ENCODE measurements around the gene CLEC18B.
"Not testable (repeated sequence)": the region's sequence is repeated elsewhere in the genome, so short reads cannot be mapped to it uniquely, and the experiment has no call there.

Gene CLEC18B

DNA sequence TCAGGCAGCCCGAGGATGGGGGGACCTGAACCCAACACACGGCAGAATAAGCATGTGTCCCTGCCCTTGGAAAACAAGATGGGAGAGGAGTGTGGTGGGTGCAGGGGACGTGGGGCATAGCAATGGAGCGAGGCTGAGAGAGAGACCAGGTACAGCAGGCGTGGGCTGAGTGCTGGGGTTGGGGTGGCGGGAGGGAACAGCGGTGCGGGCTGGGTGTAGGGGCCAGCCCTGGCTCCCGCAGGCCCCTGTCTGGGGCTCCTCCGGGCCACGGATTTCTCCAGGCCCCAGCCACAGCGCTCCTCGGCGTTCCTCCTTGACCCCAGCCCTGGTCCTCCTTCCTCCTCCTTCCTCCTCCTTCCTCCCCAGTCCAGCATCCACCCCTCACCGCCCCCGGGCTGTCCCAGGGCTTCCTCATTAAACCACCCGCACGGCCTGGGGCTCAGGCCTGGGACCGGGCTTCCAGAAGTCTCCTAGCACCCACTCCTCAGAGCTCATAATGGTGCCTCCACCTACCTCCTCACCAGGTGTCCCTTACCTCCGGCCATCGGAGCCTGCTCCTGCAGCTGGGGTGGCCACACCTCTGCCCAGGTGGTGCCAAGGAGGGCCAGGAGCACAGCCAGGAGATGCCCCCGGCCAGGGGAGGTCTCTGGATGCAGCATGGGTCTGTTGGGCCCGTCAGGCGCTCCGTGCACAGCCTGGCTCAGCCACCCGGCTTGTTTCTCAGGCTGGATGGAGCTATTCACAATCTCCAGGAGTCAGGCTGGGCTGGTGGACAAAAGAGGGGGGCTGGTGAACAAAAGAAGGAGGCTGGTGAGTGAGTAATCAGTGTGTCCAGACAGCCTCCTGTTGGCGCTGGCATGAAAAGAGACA, at the start of gene CLEC18B:
Gene CLEC18B, minus strand, starts transcription at position 867 of the 870 bp plus-strand sequence. Its CDS starts 208 bp downstream, at position 659.
- not testable (repeated sequence) for H3K27ac ChIP-seq

DNA sequence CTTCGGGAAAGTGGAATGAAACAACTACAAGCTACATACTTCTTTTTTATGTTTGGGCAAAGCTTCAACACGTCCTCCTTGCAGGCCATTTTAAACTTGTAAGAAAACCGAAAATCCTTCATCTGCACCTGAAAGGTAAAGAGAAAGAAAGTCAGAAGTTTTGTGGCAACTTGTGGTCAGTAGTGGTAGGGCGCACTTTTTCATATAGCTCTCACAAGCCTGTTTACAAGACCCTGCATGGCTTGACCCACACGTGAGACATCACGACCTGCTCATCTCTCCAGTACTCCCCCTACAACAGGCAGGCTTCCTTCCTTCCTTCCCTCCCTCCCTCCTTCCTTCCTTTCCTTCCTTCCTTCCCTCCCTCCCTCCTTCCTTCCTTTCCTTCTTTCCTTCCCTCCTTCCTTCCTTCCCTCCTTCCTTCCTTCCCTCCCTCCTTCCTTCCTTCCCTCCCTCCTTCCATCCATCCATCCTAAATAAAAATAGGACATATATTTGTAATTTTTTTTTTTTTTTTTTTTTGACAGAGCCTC, 48.7 kb upstream of the CLEC18B start:
- H3K27ac ChIP-seq, result no peak overlapping the region
- TF ChIP-seq, protein P1, sequence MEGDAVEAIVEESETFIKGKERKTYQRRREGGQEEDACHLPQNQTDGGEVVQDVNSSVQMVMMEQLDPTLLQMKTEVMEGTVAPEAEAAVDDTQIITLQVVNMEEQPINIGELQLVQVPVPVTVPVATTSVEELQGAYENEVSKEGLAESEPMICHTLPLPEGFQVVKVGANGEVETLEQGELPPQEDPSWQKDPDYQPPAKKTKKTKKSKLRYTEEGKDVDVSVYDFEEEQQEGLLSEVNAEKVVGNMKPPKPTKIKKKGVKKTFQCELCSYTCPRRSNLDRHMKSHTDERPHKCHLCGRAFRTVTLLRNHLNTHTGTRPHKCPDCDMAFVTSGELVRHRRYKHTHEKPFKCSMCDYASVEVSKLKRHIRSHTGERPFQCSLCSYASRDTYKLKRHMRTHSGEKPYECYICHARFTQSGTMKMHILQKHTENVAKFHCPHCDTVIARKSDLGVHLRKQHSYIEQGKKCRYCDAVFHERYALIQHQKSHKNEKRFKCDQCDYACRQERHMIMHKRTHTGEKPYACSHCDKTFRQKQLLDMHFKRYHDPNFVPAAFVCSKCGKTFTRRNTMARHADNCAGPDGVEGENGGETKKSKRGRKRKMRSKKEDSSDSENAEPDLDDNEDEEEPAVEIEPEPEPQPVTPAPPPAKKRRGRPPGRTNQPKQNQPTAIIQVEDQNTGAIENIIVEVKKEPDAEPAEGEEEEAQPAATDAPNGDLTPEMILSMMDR (conservative IDR thresholded peaks at IDR 0.05), result no peak
- no peak for TF ChIP-seq ZFX (IDR thresholded peaks at IDR 0.05)

DNA sequence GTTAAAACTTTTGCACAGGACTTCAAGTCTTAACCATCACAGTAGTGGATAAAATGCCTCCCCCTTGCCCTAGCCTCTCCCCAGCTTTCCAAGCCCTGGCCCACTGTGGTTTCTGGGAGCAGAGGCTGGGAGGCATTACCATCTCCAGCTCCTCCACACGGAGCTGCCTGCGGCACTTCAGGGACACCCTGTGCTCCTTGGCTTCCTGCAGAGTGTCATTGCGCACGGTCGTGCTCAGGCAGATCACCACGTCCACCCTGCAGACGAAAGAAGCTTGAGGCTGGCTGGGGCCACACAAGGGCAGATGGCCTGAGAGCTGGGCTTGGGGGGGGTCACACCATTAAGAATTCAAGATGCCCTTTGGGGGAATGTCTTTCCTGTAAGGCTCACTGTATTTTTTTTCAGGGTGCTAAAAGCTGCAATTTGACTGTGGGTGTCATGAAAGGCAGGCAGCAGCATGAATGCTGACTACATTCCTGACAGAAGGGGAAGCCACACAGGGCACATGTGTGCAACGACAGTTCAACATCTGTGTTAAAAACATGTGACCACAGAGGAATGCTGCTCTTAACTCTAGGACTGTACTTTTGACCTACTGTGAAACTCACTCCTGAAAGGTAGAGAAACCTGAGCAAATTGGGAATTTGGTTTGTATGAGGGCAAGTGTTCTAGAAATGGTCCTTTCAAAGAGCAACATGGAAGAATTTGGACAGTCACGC, 47.7 kb upstream of the CLEC18B start:
- H3K27ac ChIP-seq, result no peak overlapping the region

DNA sequence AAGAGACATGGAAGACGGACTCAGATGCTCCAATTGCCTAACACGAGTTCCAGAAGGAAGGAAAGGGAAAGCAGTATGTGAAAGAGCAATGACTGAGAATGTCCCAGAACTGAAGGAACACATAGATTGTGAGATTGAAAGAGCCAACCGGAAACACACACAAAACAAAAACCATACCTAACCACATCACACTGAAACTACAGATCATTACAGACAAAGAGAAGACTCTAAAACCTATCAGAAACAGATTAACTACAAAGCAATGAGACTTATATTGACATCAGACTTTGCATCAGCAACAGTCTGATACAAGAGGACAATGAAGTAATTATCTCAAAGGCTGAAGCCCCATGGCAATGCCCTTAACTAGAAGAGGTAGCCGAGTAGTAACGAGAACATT, 45.6 kb upstream of the CLEC18B start:
- TF ChIP-seq, protein P1 (conservative IDR thresholded peaks at IDR 0.05), result no peak
- TF ChIP-seq ZFX (IDR thresholded peaks at IDR 0.05), result no peak
- H3K27ac ChIP-seq, result no peak overlapping the region

More for the DNA sequence above, 47.7 kb upstream of the CLEC18B start:
- TF ChIP-seq, protein P1 (conservative IDR thresholded peaks at IDR 0.05), result no peak
- TF ChIP-seq ZFX (IDR thresholded peaks at IDR 0.05), result no peak

DNA sequence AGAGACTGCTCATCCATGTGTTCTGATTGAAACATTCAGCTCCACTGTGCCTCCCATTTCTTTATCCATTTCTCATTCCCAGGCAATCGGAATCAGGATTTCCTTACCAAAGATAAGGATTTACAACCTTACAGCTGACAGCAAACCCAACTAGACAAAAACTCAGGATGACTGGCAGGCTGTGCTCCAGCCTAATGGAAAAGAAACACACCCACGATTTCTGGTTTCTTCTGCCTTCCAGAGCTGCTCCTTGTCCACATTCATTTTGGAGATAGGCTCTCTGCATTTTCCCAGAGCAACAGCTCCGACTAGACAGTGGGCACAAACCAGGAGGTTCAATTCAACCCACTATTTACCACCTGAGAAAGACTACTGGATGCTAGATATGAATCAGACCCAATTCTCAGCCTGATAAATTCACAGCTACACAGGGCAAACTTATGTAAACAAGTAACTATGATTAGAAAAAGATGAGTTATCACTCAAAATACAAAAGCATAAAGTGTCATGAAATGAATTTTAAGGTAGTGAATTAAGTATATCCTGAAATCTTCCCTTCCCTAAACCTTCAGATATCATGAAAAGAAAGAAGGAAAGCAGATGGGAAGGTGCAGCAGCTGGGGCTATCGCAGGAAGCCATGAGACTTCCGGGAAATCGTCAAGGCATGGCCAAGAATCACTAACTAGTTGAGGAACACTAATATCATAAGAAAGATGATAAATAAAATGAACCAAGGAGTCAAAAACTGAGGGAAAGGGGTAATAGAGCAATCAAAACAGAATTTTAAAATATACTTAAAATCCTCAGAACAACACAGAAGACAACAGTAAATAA, 44.8 kb upstream of the CLEC18B start:
- TF ChIP-seq, protein P1 (conservative IDR thresholded peaks at IDR 0.05), result no peak
- no peak for TF ChIP-seq ZFX (IDR thresholded peaks at IDR 0.05)
- H3K27ac ChIP-seq, result no peak overlapping the region

DNA sequence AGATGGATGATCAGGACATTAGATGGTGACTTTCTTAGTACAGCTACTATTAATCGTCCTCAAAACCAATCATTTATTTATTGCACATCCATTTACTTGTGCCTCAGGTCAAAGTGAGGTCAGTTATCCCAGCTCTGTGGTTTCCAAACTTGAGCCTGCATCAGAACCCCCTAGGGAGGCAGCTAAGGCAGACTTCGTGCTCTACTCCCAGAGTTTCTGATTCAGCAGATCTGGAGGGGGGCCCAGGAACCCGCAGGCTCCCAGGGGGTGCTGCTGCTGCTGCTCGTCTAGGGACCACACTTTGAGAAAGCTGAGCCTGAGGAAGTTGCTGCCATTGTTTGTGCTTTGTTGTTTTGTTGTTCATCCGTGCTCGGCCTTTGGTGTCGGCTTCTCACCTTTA, 44.0 kb upstream of the CLEC18B start:
- TF ChIP-seq, protein P1 (conservative IDR thresholded peaks at IDR 0.05), result no peak
- TF ChIP-seq ZFX (IDR thresholded peaks at IDR 0.05), result no peak
- H3K27ac ChIP-seq, result no peak overlapping the region

DNA sequence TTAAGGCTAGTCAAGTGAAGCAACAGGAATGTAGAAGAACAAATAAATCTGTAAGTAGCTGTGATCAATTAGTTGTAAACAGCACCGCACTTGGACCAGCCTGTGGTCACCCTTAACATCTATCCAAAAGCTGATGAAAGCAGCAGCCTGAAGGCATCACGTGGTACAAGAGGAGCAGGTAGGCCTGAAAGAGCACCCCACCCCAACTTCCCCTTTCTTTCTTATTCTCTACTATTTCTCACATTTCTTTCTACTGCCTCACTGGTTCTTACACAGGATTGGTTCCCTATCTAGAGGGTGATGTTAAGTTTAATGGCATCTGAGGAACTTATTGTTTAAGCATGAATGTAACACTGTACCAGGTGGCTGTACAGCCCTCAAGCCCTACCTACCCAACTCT, 42.6 kb upstream of the CLEC18B start:
- TF ChIP-seq, protein P1 (conservative IDR thresholded peaks at IDR 0.05), result no peak
- no peak for TF ChIP-seq ZFX (IDR thresholded peaks at IDR 0.05)
- H3K27ac ChIP-seq, result no peak overlapping the region

Data from C4-2B (cell line).